ENCODE results near the gene TRIM17.

TRIM17 gene

GRCh38 chr1:228408869-228409805 is 7.5 kb downstream of the TRIM17 start:
- Mint-ChIP-seq H3K27ac (peak overlapping the region in 1 of 2 donors; percentile 59), H3K4me1 (ENCODE audit: low read depth in 2 of 2) (peaks cover 22 to 25% of the 10 kb centered on the region in 2 donors), H3K36me3 (ENCODE audit: insufficient read depth) (peaks cover 20% of the 10 kb centered on the region), H3K9me3 (no peaks in the 10 kb centered on the region), H3K27me3 (no peaks in the 10 kb centered on the region), H3K4me3 (no peak overlapping the region)
- ATAC-seq (replicated peaks) (no peak), DNase-seq (no peak)

GRCh38 chr1:228408041-228408868 is 8.4 kb downstream of the TRIM17 start:
- Mint-ChIP-seq H3K27ac (peak overlapping the region in 1 of 2 donors; percentile 59), H3K4me1 (ENCODE audit: low read depth in 2 of 2) (peaks cover 31 to 34% of the 10 kb centered on the region in 2 donors), H3K9me3 (no peaks in the 10 kb centered on the region), H3K4me3 (peak overlapping the region; percentile 92 to 94), H3K27me3 (no peaks in the 10 kb centered on the region), H3K36me3 (ENCODE audit: insufficient read depth) (peaks cover 20% of the 10 kb centered on the region)
- DNase-seq (no peak), ATAC-seq (replicated peaks) (no peak)

DNA sequence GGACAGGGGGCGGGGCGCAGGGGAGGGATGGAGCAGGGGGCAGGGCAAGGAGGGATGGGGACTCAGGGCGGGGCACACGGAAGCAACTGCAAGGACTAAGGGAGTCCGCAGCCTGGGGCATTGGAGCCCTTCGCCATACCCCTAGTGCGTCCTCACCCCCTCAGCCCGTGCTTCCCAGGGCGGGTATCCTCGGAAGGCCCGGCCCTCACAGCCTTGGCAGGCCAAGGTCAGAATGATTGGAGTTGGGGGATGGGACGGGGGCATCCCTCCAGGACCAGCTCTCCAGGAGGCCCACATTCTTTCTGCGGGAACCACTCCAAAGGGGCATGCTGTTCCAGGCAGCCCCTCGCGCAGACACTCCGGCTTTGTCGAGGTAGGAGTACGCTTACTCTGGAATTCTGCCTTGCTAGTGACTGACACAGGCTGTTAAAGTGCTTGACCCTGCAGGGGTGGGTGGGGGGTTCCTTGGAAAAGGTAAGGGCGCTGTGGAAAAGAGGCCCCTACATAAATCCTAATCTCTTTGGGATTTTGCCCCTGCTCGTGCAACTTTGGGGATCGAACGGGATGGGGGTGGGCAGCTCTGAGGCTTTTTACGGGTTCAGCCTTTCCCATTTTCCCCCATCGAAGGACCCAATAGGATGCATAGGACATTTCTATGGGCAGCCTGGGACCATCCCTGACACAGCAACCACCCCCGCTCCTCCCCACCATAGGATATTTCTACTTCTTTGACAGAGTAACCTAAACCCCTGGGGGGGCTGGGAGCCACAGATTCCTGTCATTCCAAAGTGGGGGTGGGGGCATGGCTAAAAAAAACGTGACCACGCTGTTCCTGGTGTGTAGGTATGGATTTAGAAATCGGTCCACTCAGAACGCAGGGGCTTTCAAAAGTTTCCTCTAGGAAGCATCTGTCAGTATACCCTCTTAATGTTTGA is 9.3 kb downstream of the TRIM17 start:
- H3K36me3 Mint-ChIP-seq (ENCODE audit: insufficient read depth): peaks cover 25% of the 10 kb centered on the region
- ATAC-seq (replicated peaks): no peak
- no peaks in the 10 kb centered on the region for H3K27me3 Mint-ChIP-seq
- no peaks in the 10 kb centered on the region for H3K9me3 Mint-ChIP-seq
- peak overlapping the region; percentile 85 to 95 for H3K27ac Mint-ChIP-seq
- peaks cover 38 to 39% of the 10 kb centered on the region in 2 donors for H3K4me1 Mint-ChIP-seq (ENCODE audit: low read depth in 2 of 2)
- no peak for DNase-seq
- peak overlapping the region; percentile 92 to 94 for H3K4me3 Mint-ChIP-seq

GRCh38 chr1:228405979-228406228 is 10.8 kb downstream of the TRIM17 start:
- peak; percentile 4 for ATAC-seq (replicated peaks)
- H3K27ac Mint-ChIP-seq: peak overlapping the region; percentile 85 to 95
- no peaks in the 10 kb centered on the region for H3K27me3 Mint-ChIP-seq
- no peaks in the 10 kb centered on the region for H3K9me3 Mint-ChIP-seq
- peaks cover 52 to 54% of the 10 kb centered on the region in 2 donors for H3K4me1 Mint-ChIP-seq (ENCODE audit: low read depth in 2 of 2)
- no peak for DNase-seq
- peaks cover 38% of the 10 kb centered on the region for H3K36me3 Mint-ChIP-seq (ENCODE audit: insufficient read depth)
- H3K4me3 Mint-ChIP-seq: peak overlapping the region; percentile 92 to 94

- Mint-ChIP-seq H3K4me1 (ENCODE audit: low read depth in 2 of 2) (peaks cover 56 to 57% of the 10 kb centered on the region in 2 donors), H3K4me3 (peak overlapping the region; percentile 92 to 94)
Observed at GRCh38 chr1:228405200-228405978, 11.3 kb downstream of the TRIM17 start.

DNA sequence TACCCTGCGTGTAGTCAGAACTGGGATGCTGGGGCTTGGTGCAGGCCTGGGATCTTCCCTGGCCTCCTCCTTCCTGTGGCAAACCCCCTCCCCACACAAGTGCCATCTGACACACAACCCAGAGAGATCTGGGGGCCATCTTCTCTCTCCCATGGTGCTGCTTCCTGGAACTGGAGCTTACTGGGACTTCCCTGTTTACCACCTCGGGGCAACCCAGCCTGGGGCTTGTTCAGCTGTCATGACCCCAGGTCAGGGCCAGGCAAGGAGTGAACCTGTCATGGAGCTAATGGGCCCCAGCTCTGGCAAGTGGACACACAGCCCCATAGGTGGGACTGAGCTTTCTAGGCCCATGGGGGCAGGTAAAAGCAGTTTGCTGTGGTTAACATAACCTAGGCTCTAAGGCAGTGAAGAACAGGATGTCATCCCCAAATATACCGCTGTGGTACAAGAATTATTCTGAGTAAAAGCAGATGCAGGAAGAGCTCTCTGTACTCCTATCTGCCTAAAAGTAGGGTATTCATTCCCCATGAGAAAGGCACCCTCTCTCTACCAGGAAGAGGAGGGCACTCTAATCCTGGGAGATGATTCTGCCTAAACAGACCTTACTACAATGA is 12.4 kb downstream of the TRIM17 start:
- Mint-ChIP-seq H3K36me3 (ENCODE audit: insufficient read depth) (peaks cover 45% of the 10 kb centered on the region), H3K9me3 (no peaks in the 10 kb centered on the region), H3K4me1 (ENCODE audit: low read depth in 2 of 2) (peaks cover 63 to 64% of the 10 kb centered on the region in 2 donors), H3K27me3 (no peaks in the 10 kb centered on the region), H3K27ac (peak overlapping the region; percentile 85 to 95), H3K4me3 (peak overlapping the region; percentile 92 to 94)
- no peak for ATAC-seq (replicated peaks)
- DNase-seq: no peak

More at GRCh38 chr1:228405200-228405978, 11.3 kb downstream of the TRIM17 start:
- no peaks in the 10 kb centered on the region for H3K9me3 Mint-ChIP-seq
- no peak for DNase-seq
- ATAC-seq (replicated peaks): no peak
- H3K27ac Mint-ChIP-seq: peak overlapping the region; percentile 85 to 95
- peaks cover 39% of the 10 kb centered on the region for H3K36me3 Mint-ChIP-seq (ENCODE audit: insufficient read depth)
- no peaks in the 10 kb centered on the region for H3K27me3 Mint-ChIP-seq

- H3K4me1 Mint-ChIP-seq (ENCODE audit: low read depth in 2 of 2): peaks cover 60% of the 10 kb centered on the region in 2 donors
- ATAC-seq (replicated peaks): no peak
- H3K9me3 Mint-ChIP-seq: no peaks in the 10 kb centered on the region
- H3K4me3 Mint-ChIP-seq: peak overlapping the region; percentile 92 to 94
- peaks cover 51% of the 10 kb centered on the region for H3K36me3 Mint-ChIP-seq (ENCODE audit: insufficient read depth)
- no peak for DNase-seq
- H3K27me3 Mint-ChIP-seq: no peaks in the 10 kb centered on the region
- H3K27ac Mint-ChIP-seq: peak overlapping the region; percentile 85 to 95
Observed at GRCh38 chr1:228403231-228403631, 13.4 kb downstream of the TRIM17 start.

GRCh38 chr1:228402641-228403025 is 14.0 kb downstream of the TRIM17 start:
- ATAC-seq (replicated peaks) (no peak), DNase-seq (no peak)
- H3K27ac Mint-ChIP-seq: peak overlapping the region; percentile 26 to 95
- no peaks in the 10 kb centered on the region for H3K27me3 Mint-ChIP-seq
- H3K4me3 Mint-ChIP-seq: peak overlapping the region in 1 of 2 donors; percentile 47
- H3K4me1 Mint-ChIP-seq (ENCODE audit: low read depth in 2 of 2): peaks cover 59 to 61% of the 10 kb centered on the region in 2 donors
- peaks cover 51% of the 10 kb centered on the region for H3K36me3 Mint-ChIP-seq (ENCODE audit: insufficient read depth)
- H3K9me3 Mint-ChIP-seq: no peaks in the 10 kb centered on the region

- Mint-ChIP-seq H3K36me3 (ENCODE audit: insufficient read depth) (peaks cover 49% of the 10 kb centered on the region), H3K27me3 (no peaks in the 10 kb centered on the region), H3K9me3 (no peaks in the 10 kb centered on the region), H3K4me3 (peak overlapping the region in 1 of 2 donors; percentile 47), H3K27ac (peak overlapping the region; percentile 81 to 95), H3K4me1 (ENCODE audit: low read depth in 2 of 2) (peaks cover 60 to 61% of the 10 kb centered on the region in 2 donors)
- ATAC-seq (replicated peaks): no peak
- no peak for DNase-seq
Observed at GRCh38 chr1:228401782-228402640, 14.7 kb downstream of the TRIM17 start.

DNA sequence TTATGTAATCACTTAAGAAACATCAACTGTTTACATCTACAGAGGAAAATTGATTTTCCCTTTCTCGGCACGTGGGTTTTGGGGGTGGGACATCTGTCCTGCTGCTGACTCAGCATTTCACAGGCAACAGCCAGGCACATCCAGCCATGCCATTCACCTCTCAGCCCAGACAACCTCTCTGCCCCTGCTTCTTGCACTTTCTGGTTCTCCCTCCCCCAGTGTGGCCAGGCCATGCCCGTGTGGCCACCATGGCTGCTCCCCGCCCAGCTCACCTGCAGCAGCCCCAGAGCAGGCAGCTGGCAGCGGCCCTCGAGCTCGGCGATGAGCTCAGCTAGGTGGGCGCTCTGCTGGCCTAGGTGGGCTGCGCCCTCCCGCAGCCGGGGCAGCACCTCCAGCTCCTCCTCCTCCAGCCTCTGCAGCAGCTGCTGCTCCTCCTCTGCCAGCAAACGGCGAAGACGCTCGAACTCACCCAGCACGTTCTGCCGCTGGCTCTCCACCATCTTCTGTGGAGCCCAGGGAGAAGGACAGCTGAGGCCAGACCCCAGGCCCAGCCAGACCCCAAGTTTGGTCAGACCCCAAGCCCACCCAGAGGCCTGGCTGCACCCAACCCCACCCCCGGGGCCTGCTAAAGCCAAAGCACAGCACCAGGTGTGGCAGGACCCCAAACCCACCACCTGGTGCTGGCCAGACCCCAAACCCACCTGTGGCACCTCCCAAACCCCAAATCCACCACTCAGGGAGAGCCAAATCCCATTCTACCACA is 15.8 kb downstream of the TRIM17 start:
- Mint-ChIP-seq H3K27me3 (no peaks in the 10 kb centered on the region), H3K27ac (peak overlapping the region; percentile 81 to 87), H3K4me3 (no peak overlapping the region), H3K4me1 (ENCODE audit: low read depth in 2 of 2) (peaks cover 63 to 65% of the 10 kb centered on the region in 2 donors), H3K9me3 (no peaks in the 10 kb centered on the region), H3K36me3 (ENCODE audit: insufficient read depth) (peaks cover 47% of the 10 kb centered on the region)
- no peak for ATAC-seq (replicated peaks)
- DNase-seq: no peak

- Mint-ChIP-seq H3K27me3 (no peaks in the 10 kb centered on the region), H3K4me3 (no peak overlapping the region), H3K27ac (peak overlapping the region in 1 of 2 donors; percentile 87), H3K9me3 (no peaks in the 10 kb centered on the region), H3K36me3 (ENCODE audit: insufficient read depth) (peaks cover 46% of the 10 kb centered on the region), H3K4me1 (ENCODE audit: low read depth in 2 of 2) (peaks cover 59% of the 10 kb centered on the region in 2 donors)
- ATAC-seq (replicated peaks) (no peak), DNase-seq (no peak)
Observed at GRCh38 chr1:228400237-228400651, 16.4 kb downstream of the TRIM17 start.
